HepG2 (cell line): Measurements from ENCODE around the gene TSEN54. TPM values are rescaled to one million over a fixed set of nuclear protein-coding genes. Genes with fewer than 3 reads are reported as not detected.
A peak's percentile ranks its signal among the peaks of the same experiment; 100 is the strongest.

Source experiments
- GATAD1 ChIP-seq: IDR thresholded peaks from 2 replicates; pipeline ENCODE4 v1.6.1; 2016; ENCODE audit warnings: missing genetic modification reagents, missing compliant biosample characterization
- KLF6 ChIP-seq: IDR thresholded peaks from 2 replicates; pipeline ENCODE4 v1.8.0; 2016; ENCODE audit warnings: missing biosample characterization, missing genetic modification reagents
- MATR3 ChIP-seq: sonication (generic); formaldehyde crosslinking; IDR thresholded peaks from 2 replicates; pipeline ENCODE4 v1.4.0; 2020; ENCODE audit warnings: missing genetic modification reagents
- MEIS2 ChIP-seq: sonication (generic); formaldehyde crosslinking; IDR thresholded peaks from 2 replicates; pipeline ENCODE4 v1.9.0; 2021; ENCODE audit warnings: mild to moderate bottlenecking, missing genetic modification reagents
- REPIN1 ChIP-seq: sonication (generic); formaldehyde crosslinking; IDR thresholded peaks from 2 replicates; pipeline ENCODE4 v1.8.0; 2022; ENCODE audit warnings: missing genetic modification reagents, low read depth, mild to moderate bottlenecking, borderline replicate concordance
- SRSF4 ChIP-seq: fragments of 200-400 bp; formaldehyde crosslinking; IDR thresholded peaks from one replicate; pipeline ENCODE4 v1.6.1; 2018; ENCODE audit warnings: mild to moderate bottlenecking, low read depth, low read length, moderate library complexity; ENCODE audit not compliant: poor library complexity, severe bottlenecking
- ZNF317 ChIP-seq: sonication (generic); formaldehyde crosslinking; IDR thresholded peaks from 2 replicates; pipeline ENCODE4 v1.5.0; 2020; ENCODE audit warnings: mild to moderate bottlenecking, missing genetic modification reagents
- ZNF768 ChIP-seq: sonication (generic); formaldehyde crosslinking; IDR thresholded peaks from 2 replicates; pipeline ENCODE4 v1.4.0; 2020; ENCODE audit warnings: missing genetic modification reagents
- ZNF883 ChIP-seq: sonication (generic); formaldehyde crosslinking; IDR thresholded peaks from 2 replicates; pipeline ENCODE4 v1.5.1; 2020; ENCODE audit warnings: mild to moderate bottlenecking, missing genetic modification reagents; ENCODE audit errors: not compliant biosample characterization
- polyA plus RNA-seq, 8 experiments: library from polyadenylated mRNA; depleted of rRNA in 3 of 8; stranded (reverse) in 7 of 8; unstranded in 1 of 8; fragments of >200 nt; fragmentation: Illumina TruSeq in 4 of 8; extraction: Trizol in 4 of 8; gene quantifications; 2 replicates each; pipeline versions ENCODE4 v1.2.1 to v1.2.3, GENCODE V29; 2011 to 2016; ENCODE audit warnings: low read depth in 4 of 8, missing spikeins in 1 of 8, mixed read lengths in 1 of 8; ENCODE audit not compliant: insufficient read depth in 1 of 8
- total RNA-seq, 5 experiments: library from RNA; depleted of rRNA; stranded (reverse); fragments of >200 nt; fragmentation: Illumina TruSeq; extraction: Trizol; gene quantifications; 2 replicates each; pipeline ENCODE4 v1.2.3, GENCODE V29; 2016; ENCODE audit warnings: low read depth in 1 of 5
- TF ChIP-seq, protein P1 (sequence below): sonication (generic); formaldehyde crosslinking; IDR thresholded peaks from 2 replicates; pipeline ENCODE4 v1.4.0; 2020; ENCODE audit warnings: low read depth, mild to moderate bottlenecking, missing genetic modification reagents
- TF ChIP-seq, protein P2 (sequence below): IDR thresholded peaks from 2 replicates; pipeline ENCODE4 v1.6.1; 2018; ENCODE audit warnings: missing genetic modification reagents, mild to moderate bottlenecking, missing compliant biosample characterization
- TF ChIP-seq, protein P3 (sequence below): sonication (generic); formaldehyde crosslinking; IDR thresholded peaks from 2 replicates; pipeline ENCODE4 v1.8.1; 2023; ENCODE audit warnings: mild to moderate bottlenecking, missing genetic modification reagents, borderline replicate concordance
- TF ChIP-seq, protein P4 (sequence below): sonication (generic); formaldehyde crosslinking; IDR thresholded peaks from 2 replicates; pipeline ENCODE4 v1.4.0; 2020; ENCODE audit warnings: missing genetic modification reagents, low read depth, mild to moderate bottlenecking, borderline replicate concordance
- TF ChIP-seq, protein P5 (sequence below): sonication (generic); formaldehyde crosslinking; IDR thresholded peaks from 2 replicates; pipeline ENCODE4 v1.4.0; 2020; ENCODE audit warnings: mild to moderate bottlenecking, missing genetic modification reagents

The TSEN54 gene
- total and polyA plus RNA-seq, 2 of the 13 experiments (the other 11 are each of a cell fraction or from before 2014, with no cell fraction given): 62.9 to 63.3 TPM

DNA sequence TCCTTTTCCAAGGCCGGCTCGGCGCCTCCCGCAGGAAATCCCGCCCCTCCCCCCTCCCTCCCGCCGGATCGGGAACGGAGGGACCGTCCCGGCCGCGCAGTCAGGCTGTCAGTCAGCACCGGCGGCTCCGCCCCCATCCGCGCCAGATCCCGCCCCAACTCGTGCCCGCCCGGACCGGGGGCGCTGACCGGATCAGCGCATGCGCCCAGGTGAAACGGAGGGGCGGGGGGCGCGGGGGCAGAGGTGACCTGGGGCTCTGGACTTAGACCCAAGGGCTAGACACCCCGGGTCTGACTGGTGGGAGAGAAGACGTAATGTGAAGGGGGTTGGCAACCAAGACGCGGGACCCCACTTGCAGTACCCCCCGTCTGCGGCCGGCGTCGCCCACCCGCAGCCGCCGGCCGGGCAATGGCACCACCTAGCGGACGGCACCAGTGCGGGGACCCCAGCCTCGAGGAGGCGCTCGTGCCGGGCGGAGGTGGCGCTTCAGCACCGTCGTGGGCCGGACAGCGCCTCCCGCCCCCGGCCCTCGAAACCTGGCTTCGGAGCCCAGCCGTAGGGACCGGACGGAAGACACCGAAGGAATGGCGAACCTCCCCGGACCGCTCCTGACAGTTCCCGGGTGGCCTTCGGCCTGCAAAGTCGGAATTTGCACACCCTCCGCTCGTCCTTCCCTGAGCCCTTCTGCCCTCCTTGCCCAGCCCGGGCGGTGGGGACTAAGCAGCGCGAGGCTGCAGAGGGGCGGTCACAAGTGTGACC lies 653 bp upstream of the TSEN54 start, which contains the start of gene CASKIN2 (continued):
- no peak for TF ChIP-seq MATR3
- TF ChIP-seq REPIN1 (CRISPR knock-in tag): peak; percentile 2
- TF ChIP-seq, protein P1, sequence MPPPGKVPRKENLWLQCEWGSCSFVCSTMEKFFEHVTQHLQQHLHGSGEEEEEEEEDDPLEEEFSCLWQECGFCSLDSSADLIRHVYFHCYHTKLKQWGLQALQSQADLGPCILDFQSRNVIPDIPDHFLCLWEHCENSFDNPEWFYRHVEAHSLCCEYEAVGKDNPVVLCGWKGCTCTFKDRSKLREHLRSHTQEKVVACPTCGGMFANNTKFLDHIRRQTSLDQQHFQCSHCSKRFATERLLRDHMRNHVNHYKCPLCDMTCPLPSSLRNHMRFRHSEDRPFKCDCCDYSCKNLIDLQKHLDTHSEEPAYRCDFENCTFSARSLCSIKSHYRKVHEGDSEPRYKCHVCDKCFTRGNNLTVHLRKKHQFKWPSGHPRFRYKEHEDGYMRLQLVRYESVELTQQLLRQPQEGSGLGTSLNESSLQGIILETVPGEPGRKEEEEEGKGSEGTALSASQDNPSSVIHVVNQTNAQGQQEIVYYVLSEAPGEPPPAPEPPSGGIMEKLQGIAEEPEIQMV: peak; percentile 82
- TF ChIP-seq, protein P2, sequence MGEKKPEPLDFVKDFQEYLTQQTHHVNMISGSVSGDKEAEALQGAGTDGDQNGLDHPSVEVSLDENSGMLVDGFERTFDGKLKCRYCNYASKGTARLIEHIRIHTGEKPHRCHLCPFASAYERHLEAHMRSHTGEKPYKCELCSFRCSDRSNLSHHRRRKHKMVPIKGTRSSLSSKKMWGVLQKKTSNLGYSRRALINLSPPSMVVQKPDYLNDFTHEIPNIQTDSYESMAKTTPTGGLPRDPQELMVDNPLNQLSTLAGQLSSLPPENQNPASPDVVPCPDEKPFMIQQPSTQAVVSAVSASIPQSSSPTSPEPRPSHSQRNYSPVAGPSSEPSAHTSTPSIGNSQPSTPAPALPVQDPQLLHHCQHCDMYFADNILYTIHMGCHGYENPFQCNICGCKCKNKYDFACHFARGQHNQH (CRISPR knock-in tag): peak; percentile 93; the same call in 1 of the 2 replicates
- TF ChIP-seq, protein P3, sequence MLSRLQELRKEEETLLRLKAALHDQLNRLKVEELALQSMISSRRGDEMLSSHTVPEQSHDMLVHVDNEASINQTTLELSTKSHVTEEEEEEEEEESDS (CRISPR knock-in tag): peak; percentile 87; the same call in 1 of the 2 replicates
- TF ChIP-seq, protein P4, sequence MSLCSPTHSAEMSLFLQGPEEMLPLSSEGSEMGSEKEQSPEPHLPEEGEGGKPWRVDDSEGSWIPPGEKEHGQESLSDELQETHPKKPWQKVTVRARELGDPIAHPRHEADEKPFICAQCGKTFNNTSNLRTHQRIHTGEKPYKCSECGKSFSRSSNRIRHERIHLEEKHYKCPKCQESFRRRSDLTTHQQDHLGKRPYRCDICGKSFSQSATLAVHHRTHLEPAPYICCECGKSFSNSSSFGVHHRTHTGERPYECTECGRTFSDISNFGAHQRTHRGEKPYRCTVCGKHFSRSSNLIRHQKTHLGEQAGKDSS (CRISPR knock-in tag): peak; percentile 94; the same call in 1 of the 2 replicates
- peak; percentile 95 for TF ChIP-seq ZNF317 (CRISPR knock-in tag)
- TF ChIP-seq ZNF883: peak; percentile 99
- no peak for TF ChIP-seq GATAD1
- TF ChIP-seq MEIS2 (CRISPR knock-in tag): peak; percentile 94
- TF ChIP-seq SRSF4: no peak
- peak; percentile 85 for TF ChIP-seq ZNF768
- TF ChIP-seq, protein P5, sequence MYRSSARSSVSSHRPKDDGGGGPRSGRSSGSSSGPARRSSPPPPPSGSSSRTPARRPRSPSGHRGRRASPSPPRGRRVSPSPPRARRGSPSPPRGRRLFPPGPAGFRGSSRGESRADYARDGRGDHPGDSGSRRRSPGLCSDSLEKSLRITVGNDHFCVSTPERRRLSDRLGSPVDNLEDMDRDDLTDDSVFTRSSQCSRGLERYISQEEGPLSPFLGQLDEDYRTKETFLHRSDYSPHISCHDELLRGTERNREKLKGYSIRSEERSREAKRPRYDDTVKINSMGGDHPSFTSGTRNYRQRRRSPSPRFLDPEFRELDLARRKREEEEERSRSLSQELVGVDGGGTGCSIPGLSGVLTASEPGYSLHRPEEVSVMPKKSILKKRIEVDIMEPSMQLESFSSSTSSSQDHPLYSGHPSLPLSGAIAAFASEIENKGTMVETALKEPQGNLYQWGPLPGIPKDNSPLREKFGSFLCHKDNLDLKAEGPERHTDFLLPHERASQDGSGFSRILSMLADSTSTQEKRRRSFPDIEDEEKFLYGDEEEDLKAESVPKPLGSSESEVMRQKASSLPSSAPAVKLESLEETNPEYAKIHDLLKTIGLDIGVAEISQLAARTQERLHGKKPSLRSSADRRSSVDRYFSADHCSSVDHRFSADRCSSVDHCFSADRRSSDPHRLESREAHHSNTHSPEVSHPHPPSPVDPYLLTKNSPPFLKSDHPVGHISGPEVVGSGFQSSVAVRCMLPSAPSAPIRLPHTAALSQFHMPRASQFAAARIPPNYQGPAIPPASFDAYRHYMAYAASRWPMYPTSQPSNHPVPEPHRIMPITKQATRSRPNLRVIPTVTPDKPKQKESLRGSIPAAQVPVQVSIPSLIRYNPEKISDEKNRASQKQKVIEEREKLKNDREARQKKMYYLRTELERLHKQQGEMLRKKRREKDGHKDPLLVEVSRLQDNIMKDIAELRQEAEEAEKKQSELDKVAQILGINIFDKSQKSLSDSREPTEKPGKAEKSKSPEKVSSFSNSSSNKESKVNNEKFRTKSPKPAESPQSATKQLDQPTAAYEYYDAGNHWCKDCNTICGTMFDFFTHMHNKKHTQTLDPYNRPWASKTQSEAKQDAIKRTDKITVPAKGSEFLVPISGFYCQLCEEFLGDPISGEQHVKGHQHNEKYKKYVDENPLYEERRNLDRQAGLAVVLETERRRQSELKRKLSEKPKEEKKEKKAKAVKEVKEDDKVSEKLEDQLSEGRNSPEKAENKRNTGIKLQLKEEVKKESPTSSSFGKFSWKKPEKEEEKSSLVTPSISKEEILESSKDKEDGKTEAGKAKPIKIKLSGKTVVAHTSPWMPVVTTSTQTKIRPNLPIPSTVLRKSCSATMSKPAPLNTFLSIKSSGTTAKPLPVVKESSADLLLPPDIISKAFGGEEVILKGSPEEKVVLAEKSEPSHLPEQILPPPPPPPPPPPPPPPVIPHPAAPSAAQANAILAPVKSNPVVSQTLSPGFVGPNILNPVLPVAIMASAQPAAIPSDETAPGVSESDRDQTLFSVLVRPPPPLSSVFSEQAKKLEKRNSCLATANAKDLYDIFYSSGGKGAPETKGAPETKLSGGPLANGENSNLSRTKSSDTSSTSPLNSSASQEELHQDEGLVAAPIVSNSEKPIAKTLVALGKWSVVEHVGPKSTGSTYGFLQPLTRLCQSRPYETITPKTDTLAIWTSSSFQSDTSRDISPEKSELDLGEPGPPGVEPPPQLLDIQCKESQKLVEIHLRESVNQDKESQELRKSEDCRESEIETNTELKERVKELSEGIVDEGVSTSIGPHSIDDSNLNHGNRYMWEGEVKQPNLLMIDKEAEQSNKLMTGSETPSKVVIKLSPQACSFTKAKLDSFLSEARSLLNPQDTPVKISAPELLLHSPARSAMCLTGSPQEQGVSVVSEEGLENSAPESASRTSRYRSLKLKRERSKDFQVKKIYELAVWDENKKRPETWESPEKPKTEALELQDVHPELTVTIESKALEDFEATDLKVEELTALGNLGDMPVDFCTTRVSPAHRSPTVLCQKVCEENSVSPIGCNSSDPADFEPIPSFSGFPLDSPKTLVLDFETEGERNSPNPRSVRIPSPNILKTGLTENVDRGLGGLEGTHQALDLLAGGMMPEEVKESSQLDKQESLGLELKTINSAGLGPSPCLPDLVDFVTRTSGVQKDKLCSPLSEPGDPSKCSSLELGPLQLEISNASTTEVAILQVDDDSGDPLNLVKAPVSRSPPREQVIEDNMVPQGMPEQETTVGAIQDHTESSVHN (CRISPR knock-in tag): peak; percentile 89; the same call in 1 of the 2 replicates
- TF ChIP-seq KLF6: peak; percentile 78
